ENCODE measurements around the gene MAGI3.

DNA sequence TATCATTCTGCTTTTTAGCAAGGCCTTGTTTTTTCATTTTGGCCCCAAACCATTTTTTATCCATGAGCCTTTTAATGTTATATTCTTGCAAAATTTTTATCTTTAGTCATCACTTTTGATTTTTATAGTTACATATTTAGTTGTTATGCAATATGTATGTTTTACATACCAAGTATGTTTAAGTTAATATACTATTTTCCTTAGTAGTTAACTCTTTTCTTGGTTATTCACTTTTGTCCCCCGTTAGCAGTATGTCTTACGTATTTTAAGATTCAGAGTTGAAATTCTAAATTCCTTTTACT, 44.5 kb downstream of the MAGI3 start:
- TF ChIP-seq, protein P1, sequence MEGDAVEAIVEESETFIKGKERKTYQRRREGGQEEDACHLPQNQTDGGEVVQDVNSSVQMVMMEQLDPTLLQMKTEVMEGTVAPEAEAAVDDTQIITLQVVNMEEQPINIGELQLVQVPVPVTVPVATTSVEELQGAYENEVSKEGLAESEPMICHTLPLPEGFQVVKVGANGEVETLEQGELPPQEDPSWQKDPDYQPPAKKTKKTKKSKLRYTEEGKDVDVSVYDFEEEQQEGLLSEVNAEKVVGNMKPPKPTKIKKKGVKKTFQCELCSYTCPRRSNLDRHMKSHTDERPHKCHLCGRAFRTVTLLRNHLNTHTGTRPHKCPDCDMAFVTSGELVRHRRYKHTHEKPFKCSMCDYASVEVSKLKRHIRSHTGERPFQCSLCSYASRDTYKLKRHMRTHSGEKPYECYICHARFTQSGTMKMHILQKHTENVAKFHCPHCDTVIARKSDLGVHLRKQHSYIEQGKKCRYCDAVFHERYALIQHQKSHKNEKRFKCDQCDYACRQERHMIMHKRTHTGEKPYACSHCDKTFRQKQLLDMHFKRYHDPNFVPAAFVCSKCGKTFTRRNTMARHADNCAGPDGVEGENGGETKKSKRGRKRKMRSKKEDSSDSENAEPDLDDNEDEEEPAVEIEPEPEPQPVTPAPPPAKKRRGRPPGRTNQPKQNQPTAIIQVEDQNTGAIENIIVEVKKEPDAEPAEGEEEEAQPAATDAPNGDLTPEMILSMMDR (IDR thresholded peaks at IDR 0.05) = no peak
- no peak for TF ChIP-seq POLR2A (IDR thresholded peaks at IDR 0.05)

All from adrenal gland (tissue), 5 donors.